ENCODE measurements around the gene SF3B1.

SF3B1 gene

DNA sequence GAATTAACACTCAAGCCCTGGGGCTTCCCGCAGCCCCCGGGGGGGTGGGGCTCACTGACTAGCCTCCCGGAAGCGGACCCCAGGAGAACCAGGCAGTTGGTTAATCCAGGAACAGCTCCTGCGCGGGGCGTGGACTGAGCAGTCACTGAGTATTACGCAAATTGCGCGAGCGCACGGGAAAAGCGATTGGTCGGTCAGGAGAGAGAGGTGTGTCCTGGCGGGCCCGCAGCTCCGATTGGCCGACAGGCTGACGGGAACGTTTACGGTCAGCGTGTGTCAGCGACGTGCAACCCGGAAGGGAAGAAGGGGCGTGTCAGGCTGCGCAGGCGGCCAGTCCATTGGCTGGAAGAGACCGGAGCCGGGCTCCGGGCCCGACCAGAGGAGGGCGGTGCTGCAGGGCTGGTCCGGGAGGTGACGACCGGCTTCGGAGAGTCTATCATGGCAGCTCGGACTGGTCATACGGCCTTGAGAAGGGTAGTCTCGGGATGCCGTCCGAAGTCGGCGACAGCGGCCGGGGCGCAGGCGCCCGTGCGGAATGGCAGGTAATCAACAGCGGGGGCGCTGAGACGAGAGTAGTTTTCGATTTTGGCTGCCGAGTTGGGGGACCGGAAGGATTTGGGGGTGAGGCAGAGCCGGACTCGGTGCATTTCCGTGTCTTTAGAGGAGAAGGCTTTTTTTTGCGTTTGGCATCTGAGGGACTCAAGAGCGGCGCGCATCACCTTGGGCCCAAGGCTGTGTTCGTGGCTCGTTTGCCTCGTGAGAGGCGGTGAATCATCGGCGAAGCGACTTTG, 18.5 kb upstream of the SF3B1 start, which contains the start of gene COQ10B (continued):
- TF ChIP-seq ZNF18 (tag by site-specific recombination; IDR thresholded peaks at IDR 0.05), result no peak
- no peak for TF ChIP-seq PBX3 (CRISPR knock-in tag; IDR thresholded peaks at IDR 0.05)
- TF ChIP-seq RBAK (tag by site-specific recombination; IDR thresholded peaks at IDR 0.05), result no peak
- TF ChIP-seq ZNF513 (tag by site-specific recombination; IDR thresholded peaks at IDR 0.05), result no peak
- no peak for TF ChIP-seq ZNF747 (tag by site-specific recombination; IDR thresholded peaks at IDR 0.05)
- no peak for TF ChIP-seq ZNF701 (tag by site-specific recombination; IDR thresholded peaks at IDR 0.05)
- peak; percentile 67; the same call in 1 of the 2 replicates for TF ChIP-seq ZNF76 (tag by site-specific recombination; IDR thresholded peaks at IDR 0.05; ENCODE audit: borderline replicate concordance, low read depth)
- no peak for TF ChIP-seq ZBTB49 (tag by site-specific recombination; IDR thresholded peaks at IDR 0.05; ENCODE audit: low read depth)
- TF ChIP-seq, protein P1, sequence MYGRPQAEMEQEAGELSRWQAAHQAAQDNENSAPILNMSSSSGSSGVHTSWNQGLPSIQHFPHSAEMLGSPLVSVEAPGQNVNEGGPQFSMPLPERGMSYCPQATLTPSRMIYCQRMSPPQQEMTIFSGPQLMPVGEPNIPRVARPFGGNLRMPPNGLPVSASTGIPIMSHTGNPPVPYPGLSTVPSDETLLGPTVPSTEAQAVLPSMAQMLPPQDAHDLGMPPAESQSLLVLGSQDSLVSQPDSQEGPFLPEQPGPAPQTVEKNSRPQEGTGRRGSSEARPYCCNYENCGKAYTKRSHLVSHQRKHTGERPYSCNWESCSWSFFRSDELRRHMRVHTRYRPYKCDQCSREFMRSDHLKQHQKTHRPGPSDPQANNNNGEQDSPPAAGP (tag by site-specific recombination; IDR thresholded peaks at IDR 0.05), result peak; percentile 74; the same call in 1 of the 2 replicates
- no peak for TF ChIP-seq ZNF416 (tag by site-specific recombination; IDR thresholded peaks at IDR 0.05)
- TF ChIP-seq ZNF654 (tag by site-specific recombination; IDR thresholded peaks at IDR 0.05; ENCODE audit: low read depth), result no peak
- no peak for TF ChIP-seq ZNF133 (tag by site-specific recombination; IDR thresholded peaks at IDR 0.05)
- no peak for TF ChIP-seq HOXA7 (CRISPR knock-in tag; IDR thresholded peaks at IDR 0.05; ENCODE audit: borderline replicate concordance)
- no peak for TF ChIP-seq ZNF398 (tag by site-specific recombination; IDR thresholded peaks at IDR 0.05)
- 0 out of 2 replicates have a peak, but pooled peaks have one; percentile 78 for TF ChIP-seq HOXC10 (CRISPR knock-in tag; IDR thresholded peaks at IDR 0.05)
- TF ChIP-seq, protein P2, sequence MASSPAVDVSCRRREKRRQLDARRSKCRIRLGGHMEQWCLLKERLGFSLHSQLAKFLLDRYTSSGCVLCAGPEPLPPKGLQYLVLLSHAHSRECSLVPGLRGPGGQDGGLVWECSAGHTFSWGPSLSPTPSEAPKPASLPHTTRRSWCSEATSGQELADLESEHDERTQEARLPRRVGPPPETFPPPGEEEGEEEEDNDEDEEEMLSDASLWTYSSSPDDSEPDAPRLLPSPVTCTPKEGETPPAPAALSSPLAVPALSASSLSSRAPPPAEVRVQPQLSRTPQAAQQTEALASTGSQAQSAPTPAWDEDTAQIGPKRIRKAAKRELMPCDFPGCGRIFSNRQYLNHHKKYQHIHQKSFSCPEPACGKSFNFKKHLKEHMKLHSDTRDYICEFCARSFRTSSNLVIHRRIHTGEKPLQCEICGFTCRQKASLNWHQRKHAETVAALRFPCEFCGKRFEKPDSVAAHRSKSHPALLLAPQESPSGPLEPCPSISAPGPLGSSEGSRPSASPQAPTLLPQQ (tag by site-specific recombination; IDR thresholded peaks at IDR 0.05), result peak; percentile 43; the same call in 1 of the 2 replicates
- no peak for TF ChIP-seq ZNF623 (tag by site-specific recombination; IDR thresholded peaks at IDR 0.05)
- TF ChIP-seq PATZ1 (tag by site-specific recombination; IDR thresholded peaks at IDR 0.05), result peak; percentile 94
- TF ChIP-seq ZNF610 (tag by site-specific recombination; IDR thresholded peaks at IDR 0.05; ENCODE audit: borderline replicate concordance), result peak; percentile 62; the same call in 1 of the 2 replicates
- TF ChIP-seq ZNF529 (tag by site-specific recombination; IDR thresholded peaks at IDR 0.05; ENCODE audit: insufficient replicate concordance), result no peak
- no peak for TF ChIP-seq ZNF26 (tag by site-specific recombination; IDR thresholded peaks at IDR 0.05)
- TF ChIP-seq ZNF48 (tag by site-specific recombination; IDR thresholded peaks at IDR 0.05), result no peak
- TF ChIP-seq ZSCAN23 (tag by site-specific recombination; IDR thresholded peaks at IDR 0.05), result no peak
